Fibroblast of mammary gland (primary cell): ENCODE measurements around the gene NDUFV2.

ENCODE experiments used
- DNase-seq: peaks from one replicate; pipeline ENCODE4 v3.0.0-alpha.2; 2010; ENCODE audit warnings: low read depth
- H3K4me3 ChIP-seq: 2 replicates; pipeline ENCODE4 v1.5.1; 2011; ENCODE audit warnings: low read depth, mild to moderate bottlenecking, low read length, moderate library complexity; ENCODE audit not compliant: control insufficient read depth
- CTCF ChIP-seq: conservative IDR thresholded peaks from 2 replicates; pipeline ENCODE4 v1.5.1; 2011; ENCODE audit warnings: low read depth, low read length, inconsistent platforms; ENCODE audit not compliant: control insufficient read depth, insufficient read depth

Gene NDUFV2

DNA sequence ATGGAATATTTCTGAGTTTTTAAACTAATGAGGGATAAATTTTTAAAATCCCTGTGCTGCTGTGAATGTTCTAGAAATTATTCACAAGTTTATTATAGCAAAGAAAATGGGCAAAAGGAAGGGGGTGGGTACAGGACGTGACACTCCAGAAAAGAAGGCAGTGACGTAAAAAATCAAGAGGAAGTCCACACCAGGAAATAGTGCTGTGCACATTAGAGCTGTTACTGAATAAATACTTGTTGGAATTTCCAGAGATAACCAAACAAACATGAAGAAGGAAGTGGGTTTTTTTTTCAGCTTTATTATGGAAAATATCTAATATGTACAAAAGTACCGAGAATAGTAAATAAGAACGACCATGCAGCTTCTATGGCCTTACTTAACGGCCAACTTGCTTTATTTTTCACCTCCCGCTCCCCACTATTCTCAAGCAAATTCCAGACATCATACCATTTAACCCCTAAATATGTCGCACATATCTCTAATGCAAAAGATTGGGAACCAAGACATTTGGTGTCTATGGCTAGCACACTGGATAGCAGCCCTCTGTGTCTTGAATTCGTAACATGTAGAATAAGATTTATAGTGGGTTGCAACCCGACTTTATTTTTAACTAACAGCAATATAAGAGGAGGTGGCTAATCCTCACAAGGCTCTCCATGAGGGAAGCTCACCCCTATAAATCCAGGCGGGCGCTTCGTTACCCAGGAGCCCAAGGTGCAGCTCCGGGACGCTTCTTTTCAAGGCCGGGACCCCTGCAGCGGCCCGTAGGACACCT, 580 bp upstream of the NDUFV2 start:
- DNase-seq, result peak; percentile 72
- no peak for TF ChIP-seq CTCF
- peak overlapping the region; percentile 51 for H3K4me3 ChIP-seq

DNA sequence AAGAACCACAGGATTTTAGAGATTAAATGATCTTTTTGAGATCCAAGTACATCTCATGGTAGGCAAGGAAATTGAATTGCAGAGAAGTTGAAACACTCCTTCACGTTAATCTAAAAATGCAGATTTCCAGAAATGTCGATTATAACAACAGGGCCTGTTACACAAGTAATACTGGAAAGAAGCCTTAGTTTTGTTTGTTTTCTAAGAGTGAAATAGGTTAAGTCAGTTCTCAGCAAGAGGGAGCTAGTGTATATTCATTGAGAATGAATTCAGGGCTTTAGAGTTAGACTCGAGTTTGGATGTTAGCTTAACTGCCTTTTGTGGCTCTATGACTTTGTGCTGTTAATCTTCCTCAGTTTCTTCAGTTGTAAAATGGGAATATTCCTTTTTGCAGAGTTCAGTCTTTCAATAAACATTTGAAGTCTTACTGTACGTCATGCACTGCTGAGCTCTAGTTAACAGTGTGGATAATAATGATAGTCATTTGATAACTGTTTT, 926 bp downstream of the NDUFV2 start:
- peak; percentile 57 for DNase-seq
- peak overlapping the region; percentile 85 for H3K4me3 ChIP-seq
- TF ChIP-seq CTCF, result peak; percentile 27

DNA sequence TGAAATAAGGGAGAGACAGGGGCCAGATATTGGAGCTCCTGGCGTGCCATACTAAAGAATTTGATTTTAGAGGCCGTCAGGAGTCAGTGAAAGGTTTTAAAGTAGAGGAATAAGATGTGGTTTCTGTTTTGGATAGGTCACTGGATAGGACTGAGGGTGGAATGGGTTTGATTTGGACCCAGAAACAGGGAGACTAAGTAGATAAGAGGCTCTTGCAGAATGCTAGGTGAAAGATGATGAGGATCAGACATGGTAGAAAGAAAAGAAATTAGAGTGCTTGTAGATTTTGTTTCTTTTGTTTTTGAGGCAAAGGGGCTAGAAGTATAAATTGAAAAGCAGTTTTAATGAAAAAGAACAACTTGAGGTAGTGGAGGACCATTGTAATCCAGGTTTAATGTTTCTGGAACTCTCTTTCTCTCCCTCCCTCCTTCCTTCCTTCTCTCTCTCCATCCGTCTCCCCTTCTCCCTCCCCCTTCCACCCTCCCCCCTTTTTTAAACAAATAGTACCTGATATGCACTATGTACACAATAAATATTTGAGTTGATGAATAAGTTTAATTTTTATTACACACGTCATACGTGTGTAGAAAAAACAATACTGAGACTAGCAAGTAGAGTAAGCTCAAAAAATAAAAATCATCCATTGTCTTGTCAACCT, 1.9 kb downstream of the NDUFV2 start:
- peak overlapping the region; percentile 85 for H3K4me3 ChIP-seq
- DNase-seq, result no peak
- no peak for TF ChIP-seq CTCF

DNA sequence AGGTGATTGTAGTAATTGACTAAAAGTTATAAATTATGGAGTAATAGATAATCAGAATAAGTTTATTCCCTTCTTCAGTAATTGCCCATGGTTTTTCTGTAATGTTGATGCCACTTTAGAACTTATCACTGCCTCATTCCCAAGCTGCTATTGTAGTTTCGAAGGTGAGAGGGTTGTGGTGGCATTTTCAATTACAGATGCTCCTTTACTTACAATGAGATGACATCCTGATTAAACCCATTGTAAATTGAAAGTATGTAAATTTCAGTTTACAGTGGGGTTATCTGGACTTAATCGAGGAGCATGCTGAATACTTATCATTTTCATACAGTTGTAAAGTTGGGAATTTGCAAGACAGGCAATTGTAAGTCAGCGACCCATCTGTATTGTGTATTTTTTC, 2.9 kb downstream of the NDUFV2 start:
- DNase-seq, result no peak
- peak overlapping the region; percentile 21 for H3K4me3 ChIP-seq
- TF ChIP-seq CTCF, result no peak

GRCh38 chr18:9106094-9106493, 3.6 kb downstream of the NDUFV2 start:
- DNase-seq, result no peak
- H3K4me3 ChIP-seq, result no peak overlapping the region
- no peak for TF ChIP-seq CTCF

- DNase-seq, result no peak
- TF ChIP-seq CTCF, result no peak
- no peak overlapping the region for H3K4me3 ChIP-seq
Measured at GRCh38 chr18:9106800-9107584, 4.5 kb downstream of the NDUFV2 start.
